Loucy (cell line): ENCODE results near the gene MTPN.

ENCODE experiments used
- CTCF ChIP-seq: fragments of 200-600 bp; sonication (generic); conservative IDR thresholded peaks from 2 replicates; pipeline ENCODE4 v1.5.1; 2014; ENCODE audit warnings: mild to moderate bottlenecking, antibody characterized with exemption, low read length
- EZH2phosphoT487 ChIP-seq: fragments of 200-600 bp; IDR thresholded peaks from 2 replicates; pipeline ENCODE4 v1.6.1; 2018; ENCODE audit warnings: antibody characterized with exemption, mild to moderate bottlenecking, moderate library complexity, borderline replicate concordance

GRCh38 chr7:135894816-135895215 is 82.3 kb downstream of the MTPN start:
- TF ChIP-seq CTCF, result no peak
- TF ChIP-seq EZH2phosphoT487, result no peak
